Measurements from ENCODE around the gene MAOB. TPM values are rescaled to one million over a fixed set of nuclear protein-coding genes. Genes with fewer than 3 reads are reported as not detected.

The MAOB gene
- total RNA-seq, 4 donors from 2014 or later = 1.9 to 4.5 (median 2.1) TPM

DNA sequence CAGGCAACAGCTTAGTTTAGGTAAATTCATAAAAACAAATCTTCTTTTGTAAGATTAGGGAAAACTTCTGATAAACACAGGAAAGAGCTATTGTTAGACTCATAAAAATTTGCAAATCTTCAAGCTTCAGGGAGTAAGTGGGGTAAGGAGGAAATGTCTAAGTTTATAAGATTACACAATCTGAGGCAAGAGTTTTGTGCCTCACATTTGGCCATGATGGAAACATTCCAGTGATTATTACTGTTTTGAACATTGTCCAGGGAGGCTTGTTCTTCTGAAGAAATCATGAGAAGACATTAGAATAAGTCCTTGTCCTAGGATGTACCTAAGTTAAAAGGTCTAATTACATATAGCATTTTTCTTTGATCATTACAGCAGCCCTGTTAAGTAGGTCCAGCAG lies 72.8 kb downstream of the MAOB start:
- Histone ChIP-seq H3K27ac (no peak overlapping the region), H3K4me1 (no peaks in the 10 kb centered on the region), H3K36me3 (no peaks in the 10 kb centered on the region), H3K27me3 (no peaks in the 10 kb centered on the region), H3K4me3 (no peak overlapping the region), H3K9me3 (no peaks in the 10 kb centered on the region)
- no peak for DNase-seq (ENCODE audit: low spot score in 2 of 2)
- TF ChIP-seq, protein P1, sequence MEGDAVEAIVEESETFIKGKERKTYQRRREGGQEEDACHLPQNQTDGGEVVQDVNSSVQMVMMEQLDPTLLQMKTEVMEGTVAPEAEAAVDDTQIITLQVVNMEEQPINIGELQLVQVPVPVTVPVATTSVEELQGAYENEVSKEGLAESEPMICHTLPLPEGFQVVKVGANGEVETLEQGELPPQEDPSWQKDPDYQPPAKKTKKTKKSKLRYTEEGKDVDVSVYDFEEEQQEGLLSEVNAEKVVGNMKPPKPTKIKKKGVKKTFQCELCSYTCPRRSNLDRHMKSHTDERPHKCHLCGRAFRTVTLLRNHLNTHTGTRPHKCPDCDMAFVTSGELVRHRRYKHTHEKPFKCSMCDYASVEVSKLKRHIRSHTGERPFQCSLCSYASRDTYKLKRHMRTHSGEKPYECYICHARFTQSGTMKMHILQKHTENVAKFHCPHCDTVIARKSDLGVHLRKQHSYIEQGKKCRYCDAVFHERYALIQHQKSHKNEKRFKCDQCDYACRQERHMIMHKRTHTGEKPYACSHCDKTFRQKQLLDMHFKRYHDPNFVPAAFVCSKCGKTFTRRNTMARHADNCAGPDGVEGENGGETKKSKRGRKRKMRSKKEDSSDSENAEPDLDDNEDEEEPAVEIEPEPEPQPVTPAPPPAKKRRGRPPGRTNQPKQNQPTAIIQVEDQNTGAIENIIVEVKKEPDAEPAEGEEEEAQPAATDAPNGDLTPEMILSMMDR (IDR thresholded peaks at IDR 0.05) = no peak
- TF ChIP-seq EP300 (IDR thresholded peaks at IDR 0.05) = no peak
- TF ChIP-seq POLR2A (IDR thresholded peaks at IDR 0.05) = no peak
- TF ChIP-seq POLR2AphosphoS5 (IDR thresholded peaks at IDR 0.05) = no peak

DNA sequence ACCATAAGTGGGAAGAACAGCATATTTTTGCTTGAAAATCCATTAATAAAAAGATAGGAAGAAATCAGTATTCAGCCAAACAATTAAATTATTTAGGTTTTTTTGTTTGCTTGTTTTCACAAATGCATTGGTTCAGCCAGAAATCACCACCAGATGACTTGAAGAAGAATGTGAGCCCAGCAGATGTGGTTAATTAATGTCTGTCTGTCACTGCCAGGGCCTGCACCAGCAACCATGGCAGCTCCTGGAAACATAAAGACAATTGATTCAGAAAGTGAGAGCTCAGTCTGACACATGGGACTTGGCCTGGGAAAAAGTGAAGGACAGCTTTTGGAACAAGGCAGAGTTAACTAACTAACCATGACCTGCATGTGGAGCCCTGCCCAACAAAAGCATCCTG lies 74.0 kb downstream of the MAOB start:
- no peaks in the 10 kb centered on the region for H3K36me3 ChIP-seq
- no peaks in the 10 kb centered on the region for H3K4me1 ChIP-seq
- H3K9me3 ChIP-seq = no peaks in the 10 kb centered on the region
- H3K27me3 ChIP-seq = no peaks in the 10 kb centered on the region
- no peak for DNase-seq (ENCODE audit: low spot score in 2 of 2)
- no peak overlapping the region for H3K4me3 ChIP-seq
- TF ChIP-seq EP300 (IDR thresholded peaks at IDR 0.05) (no peak), POLR2A (IDR thresholded peaks at IDR 0.05) (no peak), POLR2AphosphoS5 (IDR thresholded peaks at IDR 0.05) (no peak)
- TF ChIP-seq, protein P1 (IDR thresholded peaks at IDR 0.05) = no peak
- H3K27ac ChIP-seq = no peak overlapping the region

DNA sequence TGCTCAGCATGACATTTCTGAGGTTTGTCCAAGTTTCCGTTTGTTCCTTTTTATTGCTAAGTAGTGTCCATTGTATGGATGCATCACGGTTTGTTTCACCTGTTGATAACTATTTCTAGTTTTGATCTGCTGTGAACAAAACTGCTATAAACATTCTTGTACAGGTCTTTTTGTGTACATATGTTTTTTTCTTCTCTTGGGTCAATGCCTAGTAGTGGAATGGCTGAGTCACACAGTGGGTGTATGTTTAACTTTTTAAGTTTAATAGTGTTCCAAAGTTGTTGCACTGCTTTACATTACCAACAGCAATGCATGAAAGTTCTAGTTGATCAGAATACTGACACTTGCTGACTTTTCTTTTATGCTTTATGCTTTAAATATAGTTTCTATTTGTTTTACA lies 76.7 kb downstream of the MAOB start:
- no peak for TF ChIP-seq EP300 (IDR thresholded peaks at IDR 0.05)
- TF ChIP-seq POLR2AphosphoS5 (IDR thresholded peaks at IDR 0.05) = no peak
- TF ChIP-seq, protein P1 (IDR thresholded peaks at IDR 0.05) = no peak
- no peak for TF ChIP-seq POLR2A (IDR thresholded peaks at IDR 0.05)
- Histone ChIP-seq H3K27ac (no peak overlapping the region), H3K4me1 (no peaks in the 10 kb centered on the region), H3K27me3 (no peaks in the 10 kb centered on the region), H3K4me3 (no peak overlapping the region), H3K9me3 (no peaks in the 10 kb centered on the region), H3K36me3 (no peaks in the 10 kb centered on the region)
- no peak for DNase-seq (ENCODE audit: low spot score in 2 of 2)
- 77% methylated on average over 2 of the region's 2 CpGs for WGBS

DNA sequence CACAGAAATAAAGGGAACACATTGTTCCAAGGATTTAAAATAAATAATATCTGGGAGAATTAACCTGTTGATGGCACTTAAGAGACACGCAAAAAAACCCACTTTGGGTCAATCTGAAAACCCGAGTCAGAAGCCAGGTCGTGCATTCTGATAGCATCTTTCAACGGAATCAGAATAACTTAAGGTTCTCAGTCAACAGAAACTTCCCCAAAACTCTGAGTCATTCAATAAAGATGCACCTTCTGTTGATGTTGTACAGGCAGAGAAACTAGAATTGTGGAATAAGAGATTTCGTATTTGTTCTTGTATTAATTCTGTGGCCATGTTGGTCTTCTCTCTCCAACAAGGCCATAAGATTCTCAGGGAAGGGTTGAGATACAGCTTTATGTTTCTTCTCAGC lies 78.2 kb downstream of the MAOB start:
- H3K4me1 ChIP-seq = no peaks in the 10 kb centered on the region
- TF ChIP-seq EP300 (IDR thresholded peaks at IDR 0.05) = no peak
- no peak for TF ChIP-seq POLR2AphosphoS5 (IDR thresholded peaks at IDR 0.05)
- TF ChIP-seq POLR2A (IDR thresholded peaks at IDR 0.05) = no peak
- TF ChIP-seq, protein P1 (IDR thresholded peaks at IDR 0.05) = no peak
- H3K36me3 ChIP-seq = no peaks in the 10 kb centered on the region
- H3K4me3 ChIP-seq = no peak overlapping the region
- no peak overlapping the region for H3K27ac ChIP-seq
- no peaks in the 10 kb centered on the region for H3K9me3 ChIP-seq
- no peak for DNase-seq (ENCODE audit: low spot score in 2 of 2)
- H3K27me3 ChIP-seq = no peaks in the 10 kb centered on the region
- WGBS = 61% methylated on average over 5 of the region's 5 CpGs

DNA sequence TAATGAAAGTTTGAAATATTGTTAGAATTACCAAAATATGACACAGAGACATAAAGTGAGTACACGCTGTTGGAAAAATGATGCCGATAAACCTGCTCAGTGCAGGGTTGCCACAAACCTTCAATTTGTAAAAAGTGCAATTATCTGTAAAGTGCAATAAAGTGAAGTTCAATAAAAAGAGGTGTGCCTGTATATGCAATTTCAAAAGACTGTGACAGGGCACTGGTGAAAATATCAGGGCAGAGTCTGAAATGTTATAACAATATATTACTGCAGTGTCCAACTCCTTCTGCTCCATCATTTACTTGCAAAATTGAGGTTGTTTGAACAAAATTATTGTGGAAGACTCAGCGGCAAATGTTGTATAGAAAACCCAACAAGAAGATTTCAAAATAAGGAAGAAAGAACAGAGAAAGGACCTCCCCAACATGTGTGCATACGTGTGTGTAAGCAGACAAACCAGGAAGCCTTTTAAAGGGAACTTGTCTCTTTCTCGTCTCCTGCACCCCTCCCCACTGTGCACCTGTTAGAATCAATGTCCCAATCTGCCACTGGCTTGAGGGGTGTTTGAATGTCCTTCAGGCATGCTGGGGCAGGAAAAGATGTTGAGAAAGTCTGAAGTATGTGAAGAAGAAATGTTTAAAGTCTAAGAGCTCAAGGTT lies 96.2 kb downstream of the MAOB start:
- H3K36me3 ChIP-seq = no peaks in the 10 kb centered on the region
- H3K9me3 ChIP-seq = no peaks in the 10 kb centered on the region
- H3K4me1 ChIP-seq = no peaks in the 10 kb centered on the region
- H3K4me3 ChIP-seq = no peak overlapping the region
- no peaks in the 10 kb centered on the region for H3K27me3 ChIP-seq
- DNase-seq (ENCODE audit: low spot score in 2 of 2) = no peak
- WGBS = 80% methylated on average over 5 of the region's 5 CpGs
- H3K27ac ChIP-seq = no peak overlapping the region
- no peak for TF ChIP-seq POLR2A (IDR thresholded peaks at IDR 0.05)
- TF ChIP-seq, protein P1 (IDR thresholded peaks at IDR 0.05) = no peak
- no peak for TF ChIP-seq POLR2AphosphoS5 (IDR thresholded peaks at IDR 0.05)
- no peak for TF ChIP-seq EP300 (IDR thresholded peaks at IDR 0.05)
